ENCODE results near the gene SCFD2. TPM values are rescaled to one million over a fixed set of nuclear protein-coding genes. Genes with fewer than 3 reads are reported as not detected.

SCFD2 gene
- total RNA-seq, 1 donor from 2014 or later: 21.7 TPM

- DNase-seq (ENCODE audit: low read depth): no peak
Measured at GRCh38 chr4:52863324-52863723, 502.5 kb downstream of the SCFD2 start.

DNA sequence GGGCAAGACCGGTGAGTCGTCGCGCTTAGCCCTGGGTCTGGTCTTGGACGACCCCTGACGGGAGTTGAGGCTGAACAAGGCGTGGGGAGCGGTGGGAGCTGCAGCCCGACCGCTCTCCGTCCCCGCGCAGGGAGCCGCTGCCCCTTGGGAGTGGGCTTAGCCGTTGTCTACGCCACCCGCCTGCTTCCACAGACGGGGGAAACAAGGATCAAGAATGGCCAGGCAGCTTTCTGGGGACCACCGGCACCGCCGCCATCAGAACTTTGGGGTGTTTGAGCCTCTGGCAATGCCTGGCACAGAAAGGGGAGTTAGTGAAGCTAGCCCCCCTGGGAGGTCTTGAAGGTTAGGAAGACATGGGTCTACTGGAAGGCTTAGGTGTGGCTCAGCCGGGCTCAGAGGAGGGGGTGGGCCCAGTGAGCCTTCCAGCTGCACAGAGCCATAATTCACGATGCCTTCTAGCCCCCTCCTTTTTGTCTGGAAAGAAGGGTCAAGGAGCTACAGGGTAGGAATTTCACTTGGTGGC lies 503.2 kb downstream of the SCFD2 start:
- DNase-seq (ENCODE audit: low read depth): no peak

DNA sequence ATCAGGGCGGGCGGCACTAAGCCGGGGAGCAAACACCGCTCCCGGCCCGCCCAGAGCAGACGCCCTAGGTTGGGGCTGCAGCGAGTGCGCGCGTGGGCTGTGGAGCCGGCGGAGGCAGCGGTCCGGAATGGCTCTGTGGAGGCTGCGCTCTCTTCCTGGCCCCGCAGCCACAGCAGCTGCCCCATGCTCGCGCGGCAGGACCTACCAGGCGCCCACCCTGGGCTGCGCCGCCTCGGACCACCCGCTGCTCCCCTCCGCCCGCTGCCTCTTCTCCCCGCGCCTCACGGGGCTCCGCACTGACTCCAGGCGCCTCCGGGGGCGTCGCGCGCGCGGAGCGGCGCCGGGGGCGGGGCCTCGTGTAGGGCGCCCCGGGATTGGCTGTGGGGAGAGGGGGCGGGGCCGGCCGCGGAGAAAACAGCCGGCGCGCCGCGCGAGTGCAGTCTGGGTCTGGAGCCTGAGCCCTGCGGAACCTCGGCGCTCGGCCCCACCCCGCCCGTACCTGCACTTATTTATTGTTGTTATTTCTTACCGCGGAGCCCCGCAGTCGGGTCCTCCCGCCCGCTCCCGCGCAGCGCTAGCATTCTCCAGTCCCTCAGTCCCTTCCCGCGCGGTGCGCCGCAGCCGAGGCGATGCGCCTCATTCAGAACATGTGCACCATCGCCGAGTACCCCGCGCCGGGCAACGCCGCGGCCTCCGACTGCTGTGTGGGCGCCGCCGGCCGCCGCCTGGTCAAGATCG lies 503.8 kb downstream of the SCFD2 start, which contains the start of gene RASL11B:
RASL11B (plus strand) TSS at position 439 of the 738 bp plus-strand sequence; CDS start at position 630, 191 bp downstream.
- peak; percentile 80 for DNase-seq (ENCODE audit: low read depth)

DNA sequence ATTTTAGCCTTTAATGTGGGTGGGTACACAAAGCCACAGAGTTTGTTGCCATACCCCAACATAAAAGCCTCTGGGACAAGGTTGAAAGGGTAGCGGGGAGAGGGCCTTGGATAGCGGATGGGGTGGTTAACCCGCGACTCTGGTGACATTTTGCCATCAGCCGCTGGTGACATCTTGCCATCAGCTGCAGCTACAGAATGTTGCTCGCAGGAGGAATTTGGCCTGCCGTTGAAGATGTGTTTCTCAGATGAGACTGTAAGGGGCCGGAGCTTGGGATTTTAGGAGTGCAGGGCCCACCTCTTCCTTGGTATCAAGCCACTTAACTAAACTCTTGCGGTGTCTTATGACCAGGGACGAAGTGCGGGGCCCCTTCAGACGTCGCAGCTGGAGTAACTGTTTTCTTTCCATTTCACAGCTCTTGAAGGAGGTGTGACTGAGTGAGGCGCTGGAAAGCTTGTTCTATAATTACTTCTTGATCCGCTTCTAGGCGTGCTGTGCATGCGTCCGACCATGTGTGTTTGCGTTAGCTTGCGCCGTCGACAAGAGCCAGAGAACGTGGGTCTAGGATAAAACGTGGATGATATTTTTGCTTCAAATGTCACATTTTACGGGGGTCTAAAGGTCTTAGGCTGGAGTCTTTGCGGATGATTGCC lies 504.6 kb downstream of the SCFD2 start:
- DNase-seq (ENCODE audit: low read depth): no peak

GRCh38 chr4:52860361-52860760 lies 505.5 kb downstream of the SCFD2 start:
- DNase-seq (ENCODE audit: low read depth): no peak

DNA sequence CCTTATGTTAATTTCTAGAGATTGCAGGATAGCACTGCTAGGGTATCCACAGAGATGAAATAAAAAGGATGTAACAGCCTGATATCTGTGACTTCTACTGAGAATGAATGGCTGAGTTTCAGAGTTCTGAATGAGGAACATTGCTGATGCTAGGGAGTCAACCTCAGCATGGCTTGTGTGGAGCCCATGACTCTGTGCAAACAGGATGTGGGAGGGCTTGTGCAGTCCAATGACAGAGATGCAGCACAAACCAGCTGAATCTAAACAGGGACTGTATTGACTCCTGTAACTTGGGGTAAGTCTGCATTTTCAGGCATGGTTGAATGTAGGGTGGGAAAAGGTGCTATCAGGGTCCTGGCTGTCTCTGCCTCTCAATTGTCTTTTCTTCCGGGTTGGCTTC lies 509.1 kb downstream of the SCFD2 start:
- no peak for DNase-seq (ENCODE audit: low read depth)

DNA sequence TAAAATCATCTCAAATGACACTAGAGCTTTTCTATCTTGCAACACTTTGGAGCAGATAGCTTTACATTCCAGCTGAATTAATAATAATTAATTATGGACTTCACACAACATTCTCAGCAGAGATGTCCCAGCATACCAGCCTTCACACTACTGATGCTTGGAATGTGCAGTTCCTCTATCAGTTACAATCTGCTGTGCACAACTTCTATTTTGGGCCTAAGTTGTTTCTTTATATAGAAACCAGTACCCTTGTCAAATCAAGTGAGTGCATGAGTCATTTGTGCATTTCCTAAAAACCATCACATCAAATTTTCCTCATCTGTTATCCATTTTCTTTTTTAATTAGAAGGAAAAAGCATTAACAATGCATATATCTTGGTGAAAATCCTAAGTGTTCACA lies 512.5 kb downstream of the SCFD2 start:
- DNase-seq (ENCODE audit: low read depth): peak; percentile 81

DNA sequence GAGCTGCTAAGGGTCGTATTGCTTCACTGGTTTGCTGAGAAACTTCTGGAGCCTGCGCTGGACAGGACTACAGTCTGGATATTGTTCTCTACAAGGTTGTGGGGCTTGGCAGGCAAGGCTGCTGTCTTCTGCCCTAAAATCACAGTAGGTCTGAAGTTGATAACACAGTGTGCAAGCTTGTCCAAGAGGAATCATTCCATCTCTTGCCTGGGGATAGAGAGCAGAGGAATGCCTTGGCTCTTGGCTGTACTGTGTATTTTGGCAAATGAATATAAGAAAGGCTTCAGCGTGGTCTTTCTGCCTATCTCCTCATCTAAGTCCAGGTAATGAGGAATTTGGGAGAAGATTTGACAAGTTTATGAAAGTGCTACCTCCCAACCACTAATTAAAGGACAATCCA lies 513.1 kb downstream of the SCFD2 start:
- DNase-seq (ENCODE audit: low read depth): no peak

GRCh38 chr4:52852041-52852440 lies 513.8 kb downstream of the SCFD2 start:
- DNase-seq (ENCODE audit: low read depth): no peak

DNA sequence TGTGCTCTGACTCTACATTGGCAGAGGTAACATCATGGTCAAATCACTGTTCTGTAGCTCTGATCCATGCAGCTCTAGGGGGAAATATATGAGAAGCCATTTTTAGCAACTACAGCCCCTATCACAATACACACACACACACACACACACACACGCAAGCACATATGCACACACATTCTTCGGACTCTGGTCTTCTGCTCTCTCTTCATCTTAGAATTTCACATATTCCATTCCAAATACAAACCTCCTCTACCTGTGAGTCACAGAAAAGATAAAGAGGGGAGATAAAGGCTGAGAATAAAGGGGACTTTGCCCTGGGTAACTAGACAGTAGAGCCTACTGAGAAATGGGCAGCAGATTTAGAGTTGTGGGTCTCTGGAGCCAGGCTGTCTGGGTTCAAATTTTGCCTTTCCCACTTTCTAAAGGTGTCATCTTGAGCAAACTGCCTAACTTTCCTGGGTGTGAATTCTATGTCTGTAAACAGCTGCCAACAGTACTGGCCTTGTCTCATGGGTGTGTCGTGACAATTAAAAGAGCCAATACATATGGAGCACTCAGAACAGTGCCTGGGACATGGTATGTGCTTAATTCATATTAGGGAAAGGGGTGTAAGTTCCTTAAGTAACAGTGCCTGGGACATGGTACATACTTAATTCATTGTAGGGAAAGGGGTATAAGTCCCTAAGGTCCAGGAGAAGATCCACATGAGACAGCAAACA lies 515.3 kb downstream of the SCFD2 start:
- DNase-seq (ENCODE audit: low read depth): no peak

GRCh38 chr4:52848254-52848653 lies 517.6 kb downstream of the SCFD2 start:
- DNase-seq (ENCODE audit: low read depth): no peak

GRCh38 chr4:52846502-52846901 lies 519.4 kb downstream of the SCFD2 start:
- no peak for DNase-seq (ENCODE audit: low read depth)

DNA sequence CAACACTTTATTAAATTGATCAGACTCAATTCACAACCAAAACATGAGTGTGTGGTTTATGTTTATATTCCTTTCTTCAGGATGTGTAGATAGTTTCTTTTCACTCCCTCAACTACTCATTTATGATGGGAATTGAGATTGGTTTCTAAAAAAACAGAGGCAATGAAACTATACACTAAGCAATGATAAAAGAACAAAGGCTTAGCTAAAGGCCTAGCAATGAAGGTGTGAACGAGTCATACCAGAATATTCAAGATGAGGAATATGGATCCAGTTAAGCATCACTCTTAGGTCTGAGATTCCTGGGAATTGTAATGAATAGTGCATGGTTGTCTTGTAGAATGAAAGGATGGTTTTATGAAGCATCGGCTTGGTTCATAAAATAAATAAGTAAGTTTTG lies 521.3 kb downstream of the SCFD2 start:
- no peak for DNase-seq (ENCODE audit: low read depth)

DNA sequence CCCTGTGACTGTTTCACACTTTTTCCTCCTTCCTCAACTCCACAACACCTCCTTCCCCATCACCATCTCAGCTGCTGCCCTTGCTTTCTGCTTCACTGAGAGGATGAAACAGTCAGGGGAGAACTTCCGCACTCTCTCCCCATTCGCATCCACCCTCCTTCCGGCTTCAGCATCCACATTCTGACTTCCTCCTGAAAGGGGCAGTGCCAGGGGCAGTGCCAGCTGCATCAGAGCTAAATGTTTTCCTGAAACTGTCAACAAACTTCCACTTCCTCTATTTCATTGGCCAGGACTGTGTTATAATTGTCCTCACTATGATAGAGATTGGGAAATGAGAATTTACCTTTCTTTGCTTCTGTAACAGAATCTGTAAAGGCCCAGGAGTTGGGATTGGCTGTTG lies 521.9 kb downstream of the SCFD2 start:
- no peak for DNase-seq (ENCODE audit: low read depth)

DNA sequence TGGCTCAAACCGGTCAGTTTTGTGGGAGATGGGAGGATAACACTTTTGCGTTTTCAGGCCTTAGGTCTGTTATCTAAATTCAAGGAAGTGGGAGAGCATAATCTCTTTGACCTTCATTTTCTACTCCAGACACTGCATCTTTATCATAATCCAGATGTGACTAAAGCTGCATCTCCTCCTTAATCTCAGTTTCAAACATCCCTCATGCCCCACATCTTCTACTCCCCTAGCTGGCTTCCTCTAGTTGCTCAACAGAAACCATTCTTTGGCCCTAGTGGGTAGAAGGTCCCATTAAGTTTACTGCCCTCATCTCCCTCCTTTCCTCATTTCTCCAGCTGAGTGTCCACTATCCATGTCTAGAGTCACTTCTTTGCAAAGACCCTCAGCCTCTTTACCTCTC lies 522.5 kb downstream of the SCFD2 start:
- no peak for DNase-seq (ENCODE audit: low read depth)

DNA sequence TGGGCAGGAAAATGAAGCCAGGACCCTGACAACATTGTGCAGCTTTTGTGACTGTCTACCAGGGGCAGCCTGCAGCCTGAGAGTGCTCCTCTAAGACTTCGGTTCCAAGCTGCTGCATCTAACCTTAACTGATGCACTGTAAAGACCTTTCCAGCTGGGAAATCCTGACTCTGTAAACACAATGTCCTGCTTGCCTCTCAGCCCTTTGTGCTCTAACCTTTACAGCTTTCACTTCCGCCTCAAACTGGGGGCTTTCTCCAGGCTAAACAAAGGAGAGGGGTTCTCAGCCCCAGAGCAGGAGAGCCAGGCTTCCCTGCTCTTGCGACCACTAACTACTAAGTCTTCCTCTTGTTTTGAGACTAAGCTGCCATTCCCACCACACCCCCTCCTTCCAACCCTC lies 523.1 kb downstream of the SCFD2 start:
- DNase-seq (ENCODE audit: low read depth): no peak

GRCh38 chr4:52841682-52842456 lies 524.0 kb downstream of the SCFD2 start:
- no peak for DNase-seq (ENCODE audit: low read depth)

DNA sequence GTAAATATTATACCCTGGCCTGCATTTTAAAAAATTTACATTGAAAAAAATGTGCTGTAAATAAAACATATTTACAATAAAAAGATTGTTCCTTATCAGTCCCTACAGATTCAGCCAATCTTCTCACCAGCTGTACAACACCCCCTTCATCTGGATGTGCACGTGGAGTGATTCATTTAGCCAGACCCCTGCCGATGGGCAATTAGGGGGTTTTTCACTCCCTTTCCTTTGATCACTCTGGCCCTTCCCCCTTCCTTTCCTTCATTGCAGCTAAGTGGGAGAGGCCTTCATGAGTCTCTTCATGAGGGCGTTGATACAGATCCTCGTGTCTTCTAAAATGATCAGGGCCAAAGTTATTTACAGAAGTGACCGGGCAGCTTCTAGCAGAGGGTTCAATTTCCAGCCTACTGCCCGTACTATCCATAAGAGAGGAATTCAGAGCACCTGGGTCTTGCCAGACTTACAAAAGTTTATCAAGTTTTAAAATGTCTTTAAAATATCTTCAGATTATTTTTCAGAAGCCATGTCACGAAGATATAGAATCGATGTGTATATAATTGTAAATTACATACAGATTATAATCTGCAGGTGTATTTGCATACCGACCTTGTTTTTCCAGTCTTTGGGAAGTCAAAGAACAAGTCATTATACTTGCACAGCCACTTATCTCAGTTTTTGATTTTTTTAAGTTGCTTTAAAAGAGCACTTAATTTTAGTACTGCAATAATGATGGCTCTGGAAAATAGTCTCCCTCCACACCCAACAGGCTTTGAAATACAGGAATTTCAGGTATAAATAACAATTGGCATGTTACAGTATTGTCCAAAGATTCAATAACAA lies 525.1 kb downstream of the SCFD2 start:
- no peak for DNase-seq (ENCODE audit: low read depth)

GRCh38 chr4:52838729-52839586 lies 526.9 kb downstream of the SCFD2 start:
- no peak for DNase-seq (ENCODE audit: low read depth)
